SHP77 treated with DMSO at 0.1 percent for 48 hours (cell line): ENCODE data around the gene N4BP2L2.

Experiments used
- DNase-seq: peaks from one replicate; lab custom pipeline; 2025; lab: John Stamatoyannopoulos, UW

Gene N4BP2L2

GRCh38 chr13:32468502-32469142 lies 70.0 kb downstream of the N4BP2L2 start:
- DNase-seq: no peak

- no peak for DNase-seq
These were observed 82.0 kb downstream of the N4BP2L2 start for GRCh38 chr13:32456591-32456990.

- no peak for DNase-seq
These were observed 83.0 kb downstream of the N4BP2L2 start for GRCh38 chr13:32455594-32455903.

DNA sequence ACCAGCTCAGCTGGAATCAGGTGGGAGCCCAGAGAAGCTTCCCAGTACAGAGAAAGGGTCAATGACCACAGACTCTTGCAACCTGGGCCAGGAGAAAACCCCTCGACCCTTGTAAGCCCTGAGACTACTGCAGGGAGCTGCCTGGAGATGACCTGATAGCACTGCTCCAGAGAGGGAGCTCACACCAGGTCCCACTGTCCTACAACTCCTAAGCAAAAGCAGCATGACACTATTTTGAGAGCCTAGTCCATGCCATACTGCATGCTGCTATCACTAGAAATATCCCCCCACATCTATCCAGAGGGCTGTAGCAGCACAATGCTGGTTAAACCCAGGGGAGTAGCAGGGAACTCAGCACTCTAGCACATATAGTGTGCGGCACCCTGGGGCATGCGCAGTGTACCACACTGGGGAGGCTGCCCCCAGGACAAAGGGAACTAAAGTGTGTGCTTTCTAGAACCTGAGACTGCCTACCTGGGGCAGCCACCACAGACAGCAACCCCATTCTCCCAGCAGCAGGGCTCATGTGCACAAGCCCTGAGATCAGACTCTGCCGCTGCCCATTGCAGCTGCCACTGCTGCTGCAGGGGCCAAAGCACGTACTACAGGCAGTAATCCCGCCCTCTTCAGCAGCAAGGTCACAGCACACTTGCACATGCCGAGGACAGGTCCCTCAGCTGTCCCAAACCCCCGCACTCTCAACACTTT lies 83.6 kb downstream of the N4BP2L2 start:
- DNase-seq: no peak

DNA sequence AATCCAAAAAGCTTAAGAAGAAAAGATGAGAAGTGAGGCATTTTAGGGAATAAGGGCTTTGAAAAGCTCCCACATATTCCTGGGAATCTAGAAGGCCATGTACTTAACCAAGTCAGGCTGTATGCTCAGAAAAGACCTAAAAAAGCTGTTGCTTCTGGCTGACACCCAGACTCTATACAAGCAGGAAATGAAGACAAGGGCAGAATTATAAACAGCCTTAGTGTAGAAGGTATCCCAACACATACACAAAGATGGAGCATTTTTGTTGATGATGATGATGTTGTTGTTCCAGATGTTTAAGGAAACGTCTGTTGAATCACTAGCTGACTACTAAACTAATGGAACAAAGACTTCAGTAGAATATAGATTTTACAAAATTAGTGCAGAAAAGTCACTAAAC lies 84.6 kb downstream of the N4BP2L2 start:
- DNase-seq: no peak

DNA sequence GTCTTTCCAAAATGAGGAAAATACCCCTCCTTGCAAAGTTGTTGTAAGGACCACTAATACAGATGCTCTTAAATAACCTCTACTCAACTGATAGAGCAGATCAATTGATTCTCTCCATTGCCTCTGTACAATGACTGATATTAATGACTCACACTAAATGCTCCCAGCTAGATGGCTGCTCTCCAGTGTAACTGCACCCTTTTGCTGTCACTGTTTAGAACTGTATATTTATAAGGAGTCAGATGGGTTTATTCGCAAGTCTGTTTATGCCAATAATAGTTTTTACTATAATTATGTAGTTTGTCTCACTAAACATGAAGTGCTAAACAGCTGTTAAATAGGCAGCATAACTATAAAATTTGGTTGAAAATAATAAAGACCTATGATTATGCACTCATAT lies 89.6 kb downstream of the N4BP2L2 start:
- DNase-seq: no peak

DNA sequence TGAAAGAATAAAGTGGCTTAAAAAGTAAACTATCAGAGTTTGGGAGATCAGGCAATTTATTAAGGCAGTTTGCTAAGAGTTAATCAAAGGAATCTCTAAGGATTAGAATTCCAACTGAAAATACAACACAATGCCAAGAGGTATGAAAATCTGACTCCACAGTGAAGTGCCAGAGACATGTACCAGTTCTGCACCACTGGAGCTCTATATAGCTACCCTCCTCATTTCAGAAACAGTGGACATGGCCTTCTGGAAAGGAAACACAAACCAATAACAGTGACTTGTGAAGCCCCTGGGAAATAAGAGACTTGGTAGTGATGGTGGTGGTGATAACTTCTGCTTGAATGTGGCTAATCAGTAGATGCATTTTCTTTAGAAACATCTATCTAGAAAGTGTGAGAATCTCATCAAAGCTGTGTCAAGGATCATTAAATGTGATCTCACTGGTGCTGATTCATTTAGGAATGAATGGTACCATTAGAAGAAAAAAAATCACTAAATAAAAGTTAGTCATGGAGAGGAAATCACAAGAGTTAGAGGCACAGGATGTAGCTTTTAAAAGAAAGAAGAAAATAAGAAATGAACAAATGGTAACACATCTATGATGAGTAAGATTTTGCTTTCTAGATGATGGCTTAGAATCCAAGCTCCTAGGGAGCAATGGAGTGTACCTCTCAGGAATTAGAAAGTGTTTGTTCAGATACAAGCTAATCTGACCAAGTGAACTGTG lies 90.5 kb downstream of the N4BP2L2 start:
- DNase-seq: no peak

GRCh38 chr13:32446773-32447465 lies 91.7 kb downstream of the N4BP2L2 start:
- DNase-seq: no peak

GRCh38 chr13:32446220-32446619 lies 92.4 kb downstream of the N4BP2L2 start:
- no peak for DNase-seq

DNA sequence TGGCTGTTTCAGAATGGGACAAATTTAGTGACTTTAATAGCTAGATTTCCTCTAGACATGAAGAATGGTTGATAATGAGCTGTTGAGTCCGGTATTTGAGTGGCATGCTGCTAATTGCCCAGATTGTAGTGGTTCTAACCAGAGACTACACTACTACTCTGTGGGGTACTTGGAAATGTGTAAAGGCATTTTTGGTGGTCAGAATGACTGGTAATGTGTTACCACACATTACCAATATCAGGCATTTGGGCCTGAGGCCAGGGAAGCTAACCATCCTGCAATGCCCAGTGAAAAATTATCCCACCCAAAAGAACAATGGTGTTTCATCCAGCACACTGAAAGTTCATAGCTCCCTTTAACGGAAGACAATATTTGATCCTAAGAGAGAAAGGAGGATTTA lies 93.1 kb downstream of the N4BP2L2 start:
- no peak for DNase-seq

DNA sequence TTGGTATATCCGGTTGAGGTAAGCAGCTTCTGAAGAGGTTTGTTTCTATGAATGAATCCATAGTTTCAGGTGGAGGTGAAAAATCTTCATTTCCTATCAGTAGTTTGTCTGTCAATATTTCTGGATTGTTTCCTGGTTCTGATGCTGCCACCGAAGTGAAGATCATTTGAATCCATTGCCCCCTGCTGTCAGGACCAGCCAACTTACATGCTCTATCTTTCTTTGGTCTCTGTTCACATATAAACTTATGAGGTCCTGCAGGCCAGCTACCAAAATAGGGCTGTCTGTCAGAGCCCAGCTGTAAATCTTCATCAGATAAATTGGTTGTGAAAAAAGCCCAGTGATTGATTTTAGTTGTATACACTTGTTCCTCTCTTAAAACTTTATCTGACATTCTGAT lies 95.5 kb downstream of the N4BP2L2 start:
- DNase-seq: peak; percentile 38

DNA sequence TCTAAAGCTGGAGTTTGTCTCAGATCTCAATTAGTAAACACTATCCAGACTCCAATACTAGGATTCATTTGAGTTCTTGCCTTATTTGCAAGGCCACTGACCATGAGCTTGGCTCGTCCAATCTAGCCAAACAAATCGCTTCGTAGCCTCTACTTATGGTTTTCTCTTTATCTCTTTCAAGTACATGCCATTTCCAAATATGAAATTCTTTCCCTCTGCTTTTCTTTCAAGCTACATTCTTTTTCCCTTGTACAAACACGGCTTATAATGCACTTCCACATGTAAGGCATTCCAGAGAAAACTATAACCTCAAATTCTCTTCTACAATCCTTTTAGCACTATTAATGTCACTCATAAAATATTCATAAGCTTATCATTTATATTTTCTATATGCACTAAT lies 99.7 kb downstream of the N4BP2L2 start:
- no peak for DNase-seq

GRCh38 chr13:32432856-32433255 lies 105.7 kb downstream of the N4BP2L2 start:
- no peak for DNase-seq

GRCh38 chr13:32431361-32431760 lies 107.2 kb downstream of the N4BP2L2 start:
- no peak for DNase-seq

GRCh38 chr13:32430018-32430747 lies 108.4 kb downstream of the N4BP2L2 start:
- no peak for DNase-seq

GRCh38 chr13:32429433-32429909 lies 109.1 kb downstream of the N4BP2L2 start:
- DNase-seq: no peak

GRCh38 chr13:32428581-32429432 lies 109.8 kb downstream of the N4BP2L2 start:
- DNase-seq: no peak

GRCh38 chr13:32427852-32428580 lies 110.6 kb downstream of the N4BP2L2 start, which contains the start of gene N4BP2L1:
Gene N4BP2L1, minus strand, starts transcription at chr13:32428130. Its CDS starts 48 bp downstream, at chr13:32428082.
- peak; percentile 26 for DNase-seq

DNA sequence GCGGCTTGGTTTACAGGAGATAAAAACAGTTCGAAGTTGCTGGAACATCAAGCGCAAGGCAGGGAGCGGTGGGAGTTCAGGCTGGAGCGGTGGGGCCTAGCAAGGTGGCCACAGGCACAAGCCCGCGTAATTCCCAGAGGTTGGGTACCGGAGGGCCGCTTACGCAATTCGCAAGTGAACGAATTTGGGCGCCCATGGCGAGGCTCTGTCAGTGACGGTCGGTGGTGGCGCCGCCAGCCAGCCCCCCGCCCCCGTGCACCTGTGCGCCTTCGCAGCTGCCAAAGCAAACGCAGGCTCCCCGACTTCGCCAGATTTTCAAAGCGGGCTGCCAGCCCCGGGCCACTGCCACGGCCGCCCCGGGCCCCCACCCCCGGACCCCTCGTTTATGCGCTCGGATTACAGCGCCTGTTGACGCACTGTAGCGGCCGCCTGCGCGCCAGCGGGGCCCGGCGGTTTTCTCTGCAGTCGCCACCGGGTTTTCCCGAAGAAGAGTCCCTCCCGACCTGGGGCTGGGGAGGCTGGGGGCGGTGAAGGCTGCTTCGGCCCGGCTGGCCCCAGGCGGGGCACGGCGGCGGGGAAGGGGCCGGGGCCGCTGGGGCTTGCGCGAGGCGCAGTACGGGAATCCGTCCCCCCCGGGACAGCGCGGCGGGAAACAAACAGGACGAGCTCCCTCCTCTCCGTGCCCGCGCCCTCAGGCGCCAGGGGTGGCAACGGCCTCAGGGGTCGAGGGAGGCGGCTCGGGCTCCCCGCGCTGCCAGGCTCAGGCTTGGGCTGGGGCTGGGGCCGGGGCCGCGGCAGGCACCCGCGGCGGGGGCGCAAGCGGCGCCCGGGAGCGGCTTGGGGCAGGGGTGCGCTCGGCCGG lies 111.4 kb downstream of the N4BP2L2 start:
- DNase-seq: peak; percentile 10
